Nucleus accumbens (tissue), 56 donors: ENCODE measurements around the gene NFS1.
"Not testable (repeated sequence)": the region's sequence is repeated elsewhere in the genome, so short reads cannot be mapped to it uniquely, and the experiment has no call there.

ENCODE experiments used
- DNase-seq, 56 donors: peaks; one replicate each; lab custom pipeline; 2025; lab: John Stamatoyannopoulos, UW

The NFS1 gene

DNA sequence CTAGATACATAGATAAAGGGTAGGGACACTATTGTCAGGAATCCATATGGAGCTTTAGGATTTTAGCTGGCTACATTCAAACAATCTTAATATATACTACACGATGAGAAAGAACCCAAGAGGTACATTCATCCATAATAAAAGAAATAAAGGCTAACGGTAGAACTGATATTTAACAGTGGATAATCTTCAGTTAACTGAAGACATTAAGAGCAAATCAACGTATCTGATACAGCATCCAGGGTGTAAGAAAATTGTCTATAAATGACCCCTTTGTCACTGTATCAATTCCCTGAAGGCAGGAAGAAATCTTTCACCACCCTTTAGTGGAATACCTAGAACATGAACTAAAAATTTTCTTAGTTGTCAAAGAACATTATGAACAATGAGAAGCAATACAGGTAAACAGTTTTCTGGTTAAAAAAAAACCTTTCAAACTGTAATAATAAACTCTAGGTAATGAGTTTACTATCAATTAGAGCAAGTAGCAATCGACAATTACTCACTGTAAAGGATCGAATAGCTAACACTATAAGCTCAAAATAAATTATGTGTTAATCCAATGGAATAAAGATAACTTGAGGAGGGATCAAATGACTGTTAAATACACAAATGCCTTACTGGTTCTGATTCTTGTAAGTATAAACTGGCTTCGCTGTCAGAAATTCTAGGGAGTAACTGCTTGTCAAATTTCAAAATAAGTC is 11.9 kb upstream of the NFS1 start:
- no peak for DNase-seq

DNA sequence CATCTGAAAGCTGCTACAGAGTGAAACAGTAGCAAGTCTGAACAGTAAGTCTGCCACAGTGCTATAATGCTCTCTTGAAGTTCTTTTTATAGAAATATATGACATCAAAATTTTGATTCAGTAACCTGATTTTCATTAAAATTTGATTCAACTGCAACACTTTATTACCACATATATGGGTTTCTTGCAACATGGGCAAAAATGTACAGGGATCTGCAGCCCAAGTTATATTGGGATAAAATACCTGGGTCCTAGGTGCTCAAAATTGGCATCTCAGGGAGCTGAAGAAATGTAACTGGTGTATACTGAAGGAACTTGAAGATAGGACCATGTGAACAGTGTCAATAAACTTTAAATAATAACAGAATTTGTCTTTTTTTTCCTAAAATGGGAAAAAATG is 10.9 kb upstream of the NFS1 start:
- no peak for DNase-seq

DNA sequence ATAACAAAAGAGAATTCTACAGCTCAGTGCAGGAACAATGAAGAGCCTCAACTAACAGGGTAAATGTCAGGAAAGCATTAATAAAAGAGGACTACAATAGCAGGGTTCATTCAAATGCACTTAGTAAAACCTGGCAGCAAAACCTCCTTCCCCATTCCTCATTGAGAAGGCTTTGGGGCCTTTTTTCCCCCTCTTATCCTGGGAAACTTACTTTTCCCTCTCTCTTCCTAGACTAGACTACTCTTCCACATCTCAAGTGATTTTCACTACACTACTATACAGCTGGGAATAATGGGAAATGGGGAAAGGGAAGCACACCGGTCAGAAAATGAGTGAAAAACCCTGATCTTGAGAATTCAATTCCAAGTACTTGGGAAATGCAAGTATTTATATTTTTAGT is 10.1 kb upstream of the NFS1 start:
- DNase-seq: no peak

DNA sequence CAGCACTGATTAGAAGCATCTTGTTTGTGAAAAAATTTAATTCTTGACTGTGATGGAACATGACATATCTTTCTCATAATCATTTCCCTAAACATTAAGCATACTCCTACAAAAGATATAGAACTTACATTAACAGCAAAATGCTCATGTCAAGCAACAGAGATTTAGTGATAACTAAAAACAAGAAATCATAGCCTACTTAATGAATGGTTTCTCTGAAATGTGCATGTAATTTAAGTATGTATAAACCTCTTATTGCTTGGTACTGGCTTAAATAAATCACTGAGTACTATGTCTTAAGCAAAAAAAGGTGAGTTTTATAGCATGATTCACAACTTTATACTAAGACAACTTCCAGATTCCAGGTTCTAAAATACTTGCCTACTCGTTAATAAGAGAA is 9.3 kb upstream of the NFS1 start:
- no peak for DNase-seq

DNA sequence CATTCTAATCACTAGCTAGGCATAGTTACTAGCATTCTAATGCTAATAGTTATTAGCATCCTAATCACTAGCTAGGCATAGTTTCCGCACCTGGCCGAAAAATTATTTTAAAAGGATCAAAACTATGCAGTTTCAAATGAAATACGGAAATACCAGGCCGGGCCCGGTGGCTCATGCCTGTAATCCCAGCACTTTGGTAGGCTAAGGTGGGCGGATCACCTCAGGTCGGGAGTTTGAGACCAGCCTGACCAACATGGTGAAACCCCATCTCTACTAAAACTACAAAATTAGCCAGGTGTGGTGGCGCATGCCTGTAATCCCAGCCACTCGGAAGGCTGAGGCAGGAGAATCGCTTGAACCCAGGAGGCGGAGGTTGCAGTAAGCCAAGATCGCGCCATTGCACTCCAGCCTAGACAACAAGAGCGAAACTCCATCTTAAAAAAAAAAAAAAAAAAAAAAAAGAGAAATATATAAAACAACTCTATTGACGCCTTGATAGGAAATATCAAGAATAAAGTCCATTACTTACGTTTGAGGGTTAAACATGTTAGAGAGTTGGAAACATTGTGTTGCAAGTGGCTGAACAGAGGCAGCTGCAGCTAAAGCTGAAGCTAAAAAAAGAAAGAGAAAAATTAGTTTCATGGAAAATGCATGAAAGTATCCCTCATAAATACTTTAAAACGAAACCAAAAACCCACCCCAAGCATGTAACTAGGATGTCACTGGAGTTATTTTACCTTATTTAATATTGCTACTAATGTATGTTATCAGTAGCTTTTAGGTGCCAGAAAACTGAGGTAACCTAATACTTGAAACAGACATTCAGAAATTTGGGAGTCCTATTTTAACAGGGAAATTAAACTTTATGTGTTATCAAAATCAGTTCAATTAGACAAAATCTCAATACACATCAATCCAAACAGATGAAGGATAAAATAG is 7.7 kb upstream of the NFS1 start:
- DNase-seq: not testable (repeated sequence)

DNA sequence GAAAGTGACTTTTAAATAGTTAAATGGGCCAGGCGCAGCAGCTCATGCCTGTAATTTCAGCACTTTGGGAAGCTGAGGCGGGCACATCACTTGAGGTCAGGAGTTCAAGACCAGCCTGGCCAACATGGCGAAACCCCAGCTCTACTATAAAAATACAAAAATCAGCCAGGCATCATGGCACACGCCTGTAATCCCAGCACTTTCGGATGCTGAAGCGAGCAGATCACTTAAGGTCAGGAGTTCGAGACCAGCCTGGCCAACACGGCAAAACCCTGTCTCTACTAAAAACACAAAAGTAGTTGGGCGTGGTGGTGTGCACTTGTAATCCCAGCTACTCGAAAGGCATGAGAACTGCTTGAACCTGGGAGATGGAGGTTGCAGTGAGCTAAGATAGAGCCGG is 6.7 kb upstream of the NFS1 start:
- DNase-seq: not testable (repeated sequence)

DNA sequence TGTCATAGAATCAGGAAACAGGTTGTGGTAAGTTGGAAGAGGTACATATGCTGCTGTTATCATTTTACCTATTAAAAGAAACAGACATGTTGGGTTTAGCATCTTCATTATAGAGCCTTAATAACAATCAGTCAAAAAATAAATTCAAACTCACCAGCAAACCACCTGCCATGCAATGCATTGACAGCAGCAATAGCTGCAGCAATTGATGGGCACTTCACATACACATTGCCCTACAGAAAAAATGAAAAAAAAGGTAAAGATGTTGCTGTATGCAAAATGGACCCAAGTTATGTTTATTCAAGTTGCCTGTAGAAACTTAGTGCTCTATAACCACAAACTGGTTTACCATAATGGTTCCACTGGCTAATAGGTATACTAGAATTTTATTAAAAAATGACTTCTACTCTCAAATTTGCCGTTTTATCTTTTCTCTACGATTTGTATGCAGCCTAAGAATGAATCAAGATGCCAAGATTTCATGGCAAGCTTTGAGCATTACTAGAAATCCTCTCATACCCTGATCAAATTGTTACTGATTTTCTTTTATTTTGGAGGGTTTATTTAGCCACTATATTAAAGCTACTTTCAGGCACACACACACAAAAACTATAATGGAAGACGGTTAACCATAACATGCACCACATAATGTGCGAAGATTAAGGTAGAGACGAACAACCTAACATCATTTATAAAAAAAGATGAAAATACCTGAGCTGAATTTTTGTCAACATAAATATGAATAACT is 5.5 kb upstream of the NFS1 start:
- DNase-seq: no peak

DNA sequence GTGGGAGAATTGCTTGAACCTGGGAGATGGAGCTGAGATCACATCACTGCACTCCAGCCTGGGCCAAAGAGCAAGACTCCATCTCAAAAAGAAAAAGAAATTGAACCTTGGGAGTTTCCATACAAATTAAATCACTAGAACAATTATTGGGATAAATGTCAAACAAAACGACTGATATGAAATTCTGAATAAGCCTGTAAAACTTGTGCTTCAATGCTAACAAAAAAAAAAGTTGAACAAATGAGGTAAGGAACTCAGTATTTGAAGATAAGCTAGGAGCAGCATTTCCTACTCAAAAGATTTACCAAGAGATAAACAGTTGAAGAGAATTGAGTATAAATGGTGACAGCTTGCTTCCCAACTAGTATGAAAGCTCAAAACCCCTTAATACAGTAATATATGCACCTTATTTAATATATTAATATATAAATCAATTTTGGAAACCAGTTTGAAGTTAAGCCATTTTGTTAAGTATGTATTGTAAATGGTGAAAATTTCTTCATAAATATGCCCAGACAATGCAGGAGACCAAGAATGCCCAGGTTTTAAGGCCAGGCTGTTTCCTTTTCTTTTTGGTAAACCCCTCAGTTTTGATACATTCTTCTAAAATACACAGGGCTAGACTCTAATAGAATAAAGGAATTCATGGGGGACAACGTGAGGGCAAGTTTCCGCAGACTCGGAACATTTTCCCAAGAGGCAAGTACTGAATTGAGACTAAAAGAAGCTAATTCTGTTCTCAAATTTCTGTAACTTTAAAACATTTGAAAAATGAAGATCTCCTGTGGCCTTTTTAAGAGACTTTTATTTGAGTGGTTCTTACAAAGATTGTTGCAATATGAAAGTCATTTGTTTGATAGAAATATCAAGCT is 3.9 kb upstream of the NFS1 start:
- DNase-seq: no peak

DNA sequence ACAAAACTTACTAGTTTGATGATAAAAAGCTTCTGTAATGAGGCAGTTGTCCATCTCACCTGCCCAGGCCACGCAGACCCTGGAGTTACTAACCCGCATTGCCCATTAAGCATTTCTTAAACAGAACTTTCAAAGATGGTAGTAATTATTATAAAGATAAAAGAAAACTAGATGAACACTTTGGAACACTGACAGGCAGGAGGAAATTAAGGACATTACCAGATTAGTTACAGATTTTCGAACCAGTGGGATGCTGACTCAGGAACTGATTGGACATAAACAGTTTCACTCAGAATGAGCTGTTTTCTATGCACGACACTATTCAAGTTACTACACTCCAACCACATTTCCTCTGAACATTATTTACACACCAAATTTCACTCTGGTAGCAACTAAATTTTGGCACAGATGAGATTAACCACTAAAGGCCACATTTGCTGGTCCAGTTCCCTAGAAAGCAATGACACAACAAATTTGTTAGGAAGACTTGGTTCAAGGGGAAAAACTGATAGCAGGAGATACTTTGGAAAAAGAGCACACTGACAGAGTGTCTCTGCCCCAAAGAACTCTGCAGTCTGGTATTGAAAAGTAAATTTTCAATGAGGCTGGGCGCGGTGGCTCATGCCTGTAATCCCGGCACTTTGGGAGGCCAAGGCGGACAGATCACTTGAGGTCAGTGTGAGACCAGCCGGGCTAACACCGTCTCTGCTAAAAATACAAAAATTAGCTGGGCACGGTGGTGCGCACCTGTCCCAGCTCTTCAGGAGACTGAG is 3.1 kb upstream of the NFS1 start:
- DNase-seq: no peak

DNA sequence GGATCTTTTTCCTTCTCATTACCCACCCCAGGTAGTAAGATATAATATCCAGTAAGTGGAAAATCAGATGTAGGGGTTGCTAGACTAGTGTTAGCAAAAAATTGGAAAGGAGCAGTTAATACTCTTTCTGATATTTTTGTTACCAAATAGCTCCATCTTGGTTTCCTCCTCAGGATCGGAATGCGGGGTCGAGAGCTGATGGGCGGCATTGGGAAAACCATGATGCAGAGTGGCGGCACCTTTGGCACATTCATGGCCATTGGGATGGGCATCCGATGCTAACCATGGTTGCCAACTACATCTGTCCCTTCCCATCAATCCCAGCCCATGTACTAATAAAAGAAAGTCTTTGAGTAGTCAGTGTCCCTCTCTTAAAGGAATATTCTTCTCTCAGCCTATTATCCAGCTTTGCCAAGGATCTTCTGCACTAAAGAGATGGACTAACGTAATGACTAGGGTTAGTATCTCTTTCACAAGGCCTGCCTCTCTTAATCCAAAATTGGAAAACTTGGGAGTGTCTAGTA is 1.5 kb upstream of the NFS1 start:
- no peak for DNase-seq

DNA sequence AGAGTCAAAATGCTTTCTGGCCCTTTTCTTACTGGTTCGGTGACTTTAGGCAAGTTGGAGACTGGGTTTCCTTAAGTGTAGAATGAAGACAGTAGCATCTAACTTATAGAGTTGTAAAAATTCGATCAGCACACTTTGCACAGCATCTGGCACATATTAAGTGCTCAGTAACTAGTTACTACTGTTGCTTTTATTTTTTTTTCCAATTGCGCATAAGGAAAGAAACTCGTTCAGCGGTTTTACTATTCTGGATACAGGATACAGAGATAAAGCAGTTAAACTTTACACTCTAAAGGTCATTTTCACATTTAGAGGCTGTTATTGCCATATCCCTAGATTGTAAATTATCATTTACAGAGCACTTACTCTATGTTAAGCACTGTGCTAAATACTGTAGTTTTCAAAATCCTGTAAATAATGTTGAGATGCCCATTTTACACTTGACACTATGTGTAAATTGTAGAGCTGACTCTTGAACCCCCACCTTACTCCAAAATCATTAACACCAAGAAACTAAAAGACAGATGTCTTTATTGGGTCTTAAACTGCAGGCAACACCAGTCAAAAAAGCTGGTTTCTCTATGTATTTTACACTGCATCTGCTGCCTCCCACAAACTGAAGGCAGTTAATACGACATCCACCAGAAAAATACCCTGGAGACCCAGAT is 939 bp upstream of the NFS1 start:
- DNase-seq: no peak

DNA sequence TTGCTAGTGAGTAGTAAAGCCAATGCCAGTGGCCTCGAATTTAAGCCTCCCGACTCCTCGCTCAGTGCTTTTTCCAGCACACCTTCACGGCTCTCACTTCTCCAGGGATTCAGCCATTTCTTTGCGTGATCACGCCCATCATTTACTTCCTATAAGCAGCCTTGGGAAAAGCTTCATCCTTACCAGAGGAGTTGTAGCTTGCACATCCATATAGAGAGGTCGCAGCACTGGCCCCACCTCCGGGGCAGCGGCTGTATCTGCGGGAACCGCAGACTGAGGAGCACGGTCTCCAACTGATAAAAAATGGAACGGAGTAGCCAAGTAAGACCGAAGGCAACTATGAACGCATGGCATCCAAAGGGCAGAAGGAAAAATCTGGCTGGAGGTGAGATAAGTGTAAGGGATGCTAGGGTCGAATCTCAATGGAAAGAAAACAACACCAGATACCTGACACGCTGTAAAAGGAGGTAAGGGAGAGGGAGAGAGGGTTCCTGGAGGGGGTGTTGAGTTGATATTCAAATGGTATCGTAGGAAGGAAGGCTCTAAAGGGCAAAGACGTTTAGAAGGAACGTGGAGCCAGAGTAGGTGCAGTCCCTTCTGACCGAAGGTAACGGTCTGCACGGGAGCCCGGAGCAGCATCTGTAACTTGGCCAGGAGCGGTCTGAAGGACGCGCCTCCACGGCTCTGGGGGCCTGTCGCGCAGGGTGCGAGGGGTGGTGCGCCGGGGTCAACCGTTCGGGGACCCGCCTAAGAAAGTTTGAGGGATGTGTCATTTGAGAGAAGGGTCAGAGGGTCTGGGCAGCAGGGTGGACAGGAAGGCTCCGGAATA is 640 bp downstream of the NFS1 start:
- DNase-seq: peak in 7 of 56 donors; percentile 2 to 61 (median 39)

DNA sequence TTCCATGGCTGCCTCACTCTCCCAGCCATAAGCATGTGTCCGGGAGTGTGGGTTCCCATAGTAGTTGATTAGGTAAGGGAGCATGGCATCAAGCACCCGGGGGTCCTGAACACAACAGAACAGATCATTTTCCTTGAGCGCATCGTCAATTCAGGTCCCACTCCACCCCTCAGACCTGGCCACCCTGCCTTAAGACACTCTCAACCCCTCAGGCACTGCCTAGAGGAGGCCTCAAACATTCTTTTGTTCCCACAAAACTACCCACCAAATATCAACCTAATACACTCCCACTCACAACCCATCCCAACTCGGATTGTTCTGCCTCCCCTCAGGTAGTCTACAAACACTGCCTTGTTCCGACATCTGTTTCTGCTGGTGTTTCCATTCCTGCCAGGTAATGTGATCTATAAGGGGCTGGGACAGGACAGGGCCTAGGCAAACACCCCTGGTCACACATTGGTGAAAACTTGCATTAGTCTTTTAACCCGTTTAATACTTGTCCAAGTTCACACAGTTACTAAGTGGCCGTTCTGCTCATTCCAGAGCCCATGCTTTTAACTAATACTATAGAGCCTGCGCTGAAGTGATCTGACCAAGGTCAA is 1.4 kb downstream of the NFS1 start:
- DNase-seq: no peak

DNA sequence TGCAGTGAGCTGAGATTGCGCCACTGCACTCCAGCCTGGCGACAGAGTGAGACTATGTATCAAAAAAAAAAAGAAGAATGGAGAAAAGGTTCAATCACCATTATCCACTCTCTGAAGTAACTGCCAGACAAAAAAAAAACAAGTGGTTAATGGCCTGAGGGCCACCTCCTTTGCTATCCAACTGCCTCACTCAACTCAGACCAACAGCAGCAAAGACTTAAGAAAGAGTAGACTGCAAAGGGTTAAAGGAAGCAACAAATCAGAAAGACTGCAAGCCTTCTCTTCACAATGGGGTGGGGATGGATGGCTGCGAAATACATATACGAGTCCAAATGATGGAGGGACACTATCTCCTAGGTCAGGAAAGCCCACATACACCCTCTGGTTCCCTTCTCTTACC is 3.2 kb downstream of the NFS1 start:
- DNase-seq: no peak

DNA sequence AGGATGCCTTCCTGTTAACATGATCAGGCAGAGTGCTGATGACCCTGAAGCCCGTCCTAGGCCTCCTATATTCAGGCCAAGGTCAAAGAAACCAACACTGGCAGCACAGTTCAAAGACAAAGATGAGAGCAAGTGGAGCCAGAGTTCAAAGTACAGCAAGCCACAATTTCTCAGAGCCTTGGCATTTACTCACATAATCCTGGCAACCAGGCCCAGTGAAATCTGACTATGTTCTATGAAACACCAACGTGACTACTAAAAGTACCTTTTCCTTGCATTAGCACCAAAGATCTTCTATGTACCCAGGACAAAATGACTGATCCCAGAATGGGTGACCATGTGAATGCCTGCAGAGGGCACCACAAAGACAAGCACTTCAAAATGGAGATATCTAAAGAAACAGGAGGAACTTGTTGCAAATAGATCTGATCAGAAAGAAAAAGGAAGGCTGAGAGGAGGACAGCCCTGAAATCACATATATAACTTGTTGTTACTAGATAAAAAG is 3.9 kb downstream of the NFS1 start:
- no peak for DNase-seq

DNA sequence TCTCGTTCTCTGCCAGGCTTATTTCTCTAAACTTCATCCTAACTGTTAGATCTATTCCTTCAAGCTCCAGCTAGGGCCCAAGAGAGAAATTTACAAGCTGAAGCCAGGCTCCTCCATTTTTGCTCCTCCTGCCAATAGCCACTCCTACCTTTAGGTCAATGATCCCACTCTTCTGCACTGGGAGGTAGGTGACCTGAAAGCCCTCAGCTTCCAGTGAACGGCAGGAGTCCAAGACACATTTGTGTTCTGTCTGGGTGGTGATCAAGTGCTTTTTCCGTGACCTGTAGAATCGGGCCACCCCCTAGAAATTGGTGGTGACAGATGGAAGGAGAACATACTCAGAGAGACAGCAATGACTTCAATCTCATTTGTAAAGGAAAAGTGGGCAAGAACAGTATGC is 8.9 kb downstream of the NFS1 start:
- no peak for DNase-seq

DNA sequence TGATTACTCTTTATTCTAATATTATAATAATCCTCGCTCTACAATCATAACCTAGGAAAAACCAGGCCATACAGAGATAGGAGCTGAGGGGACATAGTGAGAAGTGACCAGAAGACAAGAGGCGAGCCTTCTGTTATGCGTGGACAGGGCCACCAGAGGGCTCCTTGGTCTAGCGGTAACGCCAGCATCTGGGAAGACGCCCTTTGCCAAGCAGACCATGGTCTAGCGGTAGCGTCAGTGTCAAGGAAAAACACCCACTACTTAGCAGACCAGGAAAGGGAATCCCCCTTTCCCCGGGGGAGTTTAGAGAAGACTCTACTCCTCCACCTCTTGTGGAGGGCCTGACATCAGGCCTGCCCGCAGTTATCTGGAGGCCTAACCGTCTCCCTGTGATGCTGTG is 12.3 kb downstream of the NFS1 start:
- DNase-seq: not testable (repeated sequence)
